Measurements from ENCODE around the gene VDR.

DNA sequence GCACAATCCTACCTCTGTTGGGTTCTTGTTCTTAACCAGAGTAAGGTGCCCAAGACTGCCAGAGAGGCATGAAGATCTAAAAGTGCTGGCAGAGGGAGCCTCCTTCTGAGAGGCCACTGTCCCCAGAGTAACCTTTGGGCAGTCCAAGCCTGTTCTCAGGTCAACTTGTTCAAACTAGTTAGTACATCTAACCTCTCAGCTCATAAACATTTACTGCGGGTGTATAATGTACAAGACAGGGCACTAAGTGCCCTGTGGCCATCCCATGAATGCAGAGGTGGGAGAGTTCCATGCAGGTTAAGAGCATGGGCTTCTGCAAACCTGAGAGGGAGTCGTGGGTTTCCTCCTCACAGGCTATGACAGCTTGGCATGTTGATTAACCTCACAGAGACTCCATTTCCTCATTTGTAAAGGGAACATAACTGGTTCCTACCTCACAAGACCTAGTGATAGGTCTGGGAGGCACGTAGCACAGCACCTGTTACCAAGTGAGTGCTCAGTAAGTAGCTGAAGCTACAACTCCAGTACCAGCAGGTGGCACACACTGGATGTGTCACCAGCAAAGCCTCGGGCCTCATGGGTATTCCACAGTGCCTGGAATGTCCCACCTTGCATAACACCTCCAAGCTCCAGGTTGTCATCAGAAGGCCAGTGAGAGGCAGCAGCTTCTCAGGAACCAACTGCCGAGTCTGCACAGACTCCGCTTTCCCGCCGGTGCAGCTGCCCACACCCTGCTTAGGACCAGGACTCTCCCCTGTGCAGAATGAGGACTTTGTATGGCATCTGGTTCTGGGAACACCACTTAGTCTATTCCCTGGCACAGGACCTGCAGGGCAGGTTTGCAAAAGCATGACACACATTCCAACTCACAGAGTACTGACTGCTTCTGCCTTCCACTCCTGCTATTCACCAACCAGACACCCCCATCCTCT lies 4.4 kb downstream of the VDR start:
- TF ChIP-seq ZNF274 (IDR thresholded peaks at IDR 0.05; ENCODE audit: low read depth, low read length) = no peak
- TF ChIP-seq YY1 (IDR thresholded peaks at IDR 0.05; ENCODE audit: insufficient read depth, insufficient read length) = no peak
- no peak for TF ChIP-seq SUZ12 (IDR thresholded peaks at IDR 0.05; ENCODE audit: extremely low read depth, insufficient read depth, insufficient read length)

All from NT2/D1 (cell line).